ENCODE results near the gene MXD4.
"Not testable (repeated sequence)": the region's sequence is repeated elsewhere in the genome, so short reads cannot be mapped to it uniquely, and the experiment has no call there.

MXD4 gene

GRCh38 chr4:2218436-2218835, 43.5 kb downstream of the MXD4 start:
- H3K4me1 ChIP-seq (ENCODE audit: insufficient read depth, low read length): no peaks in the 10 kb centered on the region
- H3K9ac ChIP-seq (ENCODE audit: low read length): no peak overlapping the region
- H3K4me3 ChIP-seq (ENCODE audit: low read depth in 1 of 2, low read length in 2 of 2): no peak overlapping the region
- peaks cover 9% of the 10 kb centered on the region for H3K36me3 ChIP-seq (ENCODE audit: insufficient read depth, low read length)
- H3K27me3 ChIP-seq (ENCODE audit: control insufficient read depth in 1 of 2, insufficient read depth in 2 of 2, low read length in 2 of 2): no peaks in the 10 kb centered on the region
- no peak overlapping the region for H3K27ac ChIP-seq (ENCODE audit: low read depth, low read length)
- no peaks in the 10 kb centered on the region for H3K9me3 ChIP-seq (ENCODE audit: low read length)

- no peak overlapping the region for H3K9ac ChIP-seq (ENCODE audit: low read length)
- H3K27ac ChIP-seq (ENCODE audit: low read depth, low read length): no peak overlapping the region
- H3K27me3 ChIP-seq (ENCODE audit: control insufficient read depth in 1 of 2, insufficient read depth in 2 of 2, low read length in 2 of 2): no peaks in the 10 kb centered on the region
- H3K4me1 ChIP-seq (ENCODE audit: insufficient read depth, low read length): no peaks in the 10 kb centered on the region
- peaks cover 2% of the 10 kb centered on the region for H3K36me3 ChIP-seq (ENCODE audit: insufficient read depth, low read length)
- H3K4me3 ChIP-seq (ENCODE audit: low read depth in 1 of 2, low read length in 2 of 2): no peak overlapping the region
- H3K9me3 ChIP-seq (ENCODE audit: low read length): no peaks in the 10 kb centered on the region
These were observed 44.2 kb downstream of the MXD4 start for GRCh38 chr4:2217726-2218125.

- H3K36me3 ChIP-seq (ENCODE audit: insufficient read depth, low read length): no peaks in the 10 kb centered on the region
- no peak overlapping the region for H3K27ac ChIP-seq (ENCODE audit: low read depth, low read length)
- no peaks in the 10 kb centered on the region for H3K27me3 ChIP-seq (ENCODE audit: control insufficient read depth in 1 of 2, insufficient read depth in 2 of 2, low read length in 2 of 2)
- H3K9ac ChIP-seq (ENCODE audit: low read length): no peak overlapping the region
- no peaks in the 10 kb centered on the region for H3K4me1 ChIP-seq (ENCODE audit: insufficient read depth, low read length)
- H3K9me3 ChIP-seq (ENCODE audit: low read length): no peaks in the 10 kb centered on the region
- H3K4me3 ChIP-seq (ENCODE audit: low read depth in 1 of 2, low read length in 2 of 2): no peak overlapping the region
These were observed 49.1 kb downstream of the MXD4 start for GRCh38 chr4:2212831-2213230.

- not testable (repeated sequence) for H3K9me3 ChIP-seq (ENCODE audit: low read length); H3K4me3 ChIP-seq (ENCODE audit: low read depth in 1 of 2, low read length in 2 of 2); H3K36me3 ChIP-seq (ENCODE audit: insufficient read depth, low read length); H3K9ac ChIP-seq (ENCODE audit: low read length); H3K4me1 ChIP-seq (ENCODE audit: insufficient read depth, low read length); H3K27ac ChIP-seq (ENCODE audit: low read depth, low read length); H3K27me3 ChIP-seq (ENCODE audit: control insufficient read depth in 1 of 2, insufficient read depth in 2 of 2, low read length in 2 of 2)
These were observed 59.1 kb downstream of the MXD4 start for GRCh38 chr4:2202789-2203188.
